Measurements from ENCODE around the gene PCBP2.
A peak's percentile ranks its signal among the peaks of the same experiment; 100 is the strongest.
"Not testable (repeated sequence)": the region's sequence is repeated elsewhere in the genome, so short reads cannot be mapped to it uniquely, and the experiment has no call there.

PCBP2 gene

DNA sequence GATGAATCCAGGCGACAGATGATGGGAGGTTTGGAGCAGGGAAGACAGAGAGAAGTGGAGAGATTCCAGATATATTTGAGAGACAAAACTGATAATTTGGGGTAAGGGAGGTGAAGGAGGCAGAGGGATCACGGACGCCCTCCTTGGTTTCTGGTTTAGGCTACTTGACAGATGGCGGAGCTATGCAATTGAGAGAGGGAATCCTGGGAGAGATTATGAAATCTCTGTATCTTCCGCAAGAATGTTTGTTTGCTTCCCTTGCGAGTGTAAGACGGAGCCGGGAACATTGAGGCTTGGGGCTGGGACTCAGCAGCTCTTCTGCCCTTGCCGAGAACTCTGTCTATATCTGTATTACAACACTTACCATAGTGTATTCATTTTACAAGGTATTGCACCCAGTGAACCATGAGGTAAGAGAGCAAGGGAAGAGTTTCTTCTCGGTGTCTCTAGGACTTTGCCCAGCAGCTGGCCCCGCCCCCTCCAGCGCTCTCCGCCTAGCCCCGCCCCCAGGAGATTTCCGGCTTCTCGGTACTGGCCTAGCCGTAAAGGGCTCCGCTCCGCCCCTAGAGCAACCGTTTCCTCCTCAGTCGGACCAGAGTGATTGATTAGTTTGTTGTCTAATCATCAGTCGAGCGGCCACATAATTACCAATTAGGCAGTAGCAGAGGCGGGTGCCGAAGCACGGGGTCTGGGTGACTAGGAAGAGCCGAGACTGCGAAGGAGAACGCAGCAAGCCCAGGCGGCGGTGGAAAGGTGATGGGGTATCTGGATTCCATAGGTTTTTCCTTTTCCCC is 10.7 kb upstream of the PCBP2 start, which contains the start of gene PRR13:
Gene PRR13 (plus strand): TSS at position 695 of the 794 bp plus-strand sequence. CDS start 981 bp downstream, outside the sequence.
- DNase-seq (ENCODE audit: low read depth in 2 of 2): peak; percentile 98 to 99

DNA sequence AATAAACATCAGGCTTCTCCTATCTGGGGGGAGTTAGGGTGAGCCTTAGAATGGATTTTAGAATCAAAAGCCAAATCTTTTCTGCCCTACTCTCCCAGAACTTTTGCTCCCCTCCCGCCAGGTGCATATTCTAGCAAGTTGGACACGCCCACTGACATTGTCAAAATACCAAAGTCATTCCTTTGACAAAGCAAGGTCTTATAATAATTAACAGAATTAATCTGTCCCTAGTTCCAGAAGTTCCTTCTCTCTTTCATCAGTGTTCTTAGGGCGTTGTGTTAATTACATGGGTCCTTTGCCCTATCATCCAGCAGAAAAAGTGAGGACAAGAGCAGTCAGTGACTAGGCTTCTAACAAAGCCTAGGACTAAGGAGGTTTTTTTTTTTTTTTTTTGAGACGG is 7.9 kb upstream of the PCBP2 start:
- DNase-seq (ENCODE audit: low read depth in 2 of 2): no peak

DNA sequence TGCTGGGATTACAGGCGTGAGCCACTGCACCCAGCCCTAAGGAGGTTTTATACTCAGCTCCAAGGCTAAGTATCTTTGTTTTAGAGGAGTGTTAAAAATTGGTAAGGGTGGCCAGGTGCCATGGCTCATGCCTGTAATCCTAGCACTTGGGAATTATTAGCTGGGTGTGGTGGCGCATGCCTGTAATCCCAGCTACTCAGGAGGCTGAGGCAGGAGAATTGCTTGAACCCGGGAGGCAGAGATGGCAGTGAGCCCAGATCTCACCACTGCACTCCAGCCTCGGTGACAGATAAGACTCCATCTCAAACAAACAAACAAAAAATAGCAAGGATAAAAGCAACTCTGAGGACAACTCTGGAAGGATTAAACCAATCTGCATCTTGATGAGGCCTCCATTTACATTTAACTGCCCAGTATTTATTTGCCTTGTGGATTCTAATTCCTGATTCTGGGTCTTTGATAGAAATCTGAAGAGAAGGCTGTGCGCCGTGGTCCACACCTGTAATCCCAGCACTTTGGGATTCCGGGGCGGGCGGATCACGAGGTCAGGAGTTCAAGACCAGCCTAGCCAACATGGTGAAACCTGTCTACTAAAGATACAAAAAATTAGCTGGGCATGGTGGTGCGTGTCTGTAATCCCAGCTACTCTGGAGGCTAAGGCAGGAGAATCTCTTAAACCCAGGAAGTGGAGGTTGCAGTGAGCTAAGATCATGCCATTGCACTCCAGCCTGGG is 7.1 kb upstream of the PCBP2 start:
- DNase-seq (ENCODE audit: low read depth in 2 of 2): not testable (repeated sequence)

DNA sequence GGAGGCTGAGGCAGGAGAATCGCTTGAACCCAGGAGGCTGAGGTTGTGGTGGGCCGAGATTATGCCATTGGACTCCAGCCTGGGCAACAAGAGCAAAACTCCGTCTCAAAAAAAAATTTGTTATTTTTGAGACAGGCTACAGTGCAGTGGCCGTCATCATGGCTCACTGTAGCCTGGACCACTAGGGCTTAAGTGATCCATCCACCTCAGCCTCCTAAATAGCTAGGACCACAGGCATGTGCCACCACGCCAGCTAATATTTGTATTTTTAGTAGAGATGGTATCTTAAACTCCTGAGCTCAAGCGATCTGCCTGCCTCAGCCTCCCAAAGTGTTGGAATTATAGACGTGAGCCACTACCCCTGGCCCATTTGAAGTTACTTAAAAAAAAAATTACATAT is 966 bp upstream of the PCBP2 start:
- no peak for DNase-seq (ENCODE audit: low read depth in 2 of 2)

DNA sequence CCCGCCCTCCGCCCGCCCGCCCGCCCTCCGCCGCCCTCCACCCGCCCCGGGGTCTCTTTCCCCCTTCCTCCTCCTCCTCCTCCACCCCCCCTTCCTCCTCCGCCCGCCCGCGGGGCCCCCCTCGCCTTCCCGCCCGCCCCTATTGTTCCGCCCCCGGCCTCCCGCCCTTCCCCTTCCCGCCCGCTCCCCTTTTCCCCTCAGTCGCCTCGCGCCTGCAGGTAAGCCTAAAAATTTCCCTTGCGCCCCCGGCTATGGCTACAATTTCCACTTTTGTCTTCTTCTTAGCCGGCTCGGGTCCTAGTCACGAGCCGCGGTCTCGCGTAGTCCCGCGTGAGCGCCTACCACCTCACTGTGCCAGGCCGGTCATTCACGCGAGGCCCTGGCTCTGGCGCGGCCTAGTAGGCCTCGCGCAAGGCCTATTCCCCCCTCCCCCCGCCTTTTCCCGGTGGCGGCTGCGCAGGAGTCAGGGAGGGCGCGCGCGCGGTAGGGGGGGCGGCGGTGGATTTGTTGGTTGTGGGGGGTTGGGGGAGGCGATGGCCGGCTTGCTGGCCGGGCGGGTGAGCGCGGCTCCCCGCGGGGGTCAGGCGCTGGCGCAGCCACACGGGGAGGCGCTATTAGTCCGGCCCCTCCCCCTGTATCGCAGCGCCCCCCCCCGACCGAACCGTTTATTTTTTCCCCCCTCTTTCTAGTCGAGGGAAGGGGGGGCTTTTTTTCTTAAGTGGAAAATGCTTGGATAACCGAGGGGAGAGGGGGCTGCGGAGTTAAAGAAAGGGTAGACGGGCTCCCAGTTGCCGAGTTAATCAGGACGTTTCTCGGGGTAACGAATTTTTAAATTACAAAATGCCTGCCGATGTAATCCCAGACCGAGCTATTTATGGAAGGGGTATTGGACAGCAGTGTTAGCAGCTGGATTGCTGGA is 516 bp downstream of the PCBP2 start:
- peak; percentile 64 to 69 for DNase-seq (ENCODE audit: low read depth in 2 of 2)

DNA sequence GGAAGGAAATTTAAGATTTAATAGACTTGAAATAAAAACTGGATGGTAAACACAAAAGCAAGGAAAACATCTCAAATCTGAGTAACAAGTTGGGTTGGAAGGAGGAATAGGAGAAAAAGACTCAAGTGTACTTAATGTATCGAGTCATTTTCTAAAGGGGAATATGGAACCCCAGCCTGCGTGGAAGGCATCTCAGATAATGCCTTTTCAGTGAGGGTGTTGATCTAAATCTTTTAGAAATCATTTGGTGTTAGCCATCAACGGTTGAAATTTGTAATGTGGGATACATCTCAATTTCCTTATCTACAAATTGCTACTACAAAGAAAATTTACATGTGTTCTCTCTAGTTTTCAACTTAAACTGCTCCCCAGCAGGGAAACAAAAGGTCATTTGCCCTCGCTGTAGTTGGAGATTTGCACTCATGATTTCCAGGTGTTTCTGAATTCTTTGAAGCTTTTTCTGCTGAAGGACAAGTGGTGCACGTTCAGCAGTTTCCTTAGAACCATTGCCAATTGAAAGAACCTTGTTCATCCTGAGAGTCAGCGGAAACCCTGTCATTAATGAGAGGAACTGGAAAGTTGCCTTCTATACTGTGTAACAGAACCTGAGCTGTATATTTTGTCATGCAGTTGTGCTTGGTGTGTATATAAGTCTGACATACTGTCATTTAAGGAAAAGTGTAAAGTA is 2.2 kb downstream of the PCBP2 start:
- DNase-seq (ENCODE audit: low read depth in 2 of 2): no peak

DNA sequence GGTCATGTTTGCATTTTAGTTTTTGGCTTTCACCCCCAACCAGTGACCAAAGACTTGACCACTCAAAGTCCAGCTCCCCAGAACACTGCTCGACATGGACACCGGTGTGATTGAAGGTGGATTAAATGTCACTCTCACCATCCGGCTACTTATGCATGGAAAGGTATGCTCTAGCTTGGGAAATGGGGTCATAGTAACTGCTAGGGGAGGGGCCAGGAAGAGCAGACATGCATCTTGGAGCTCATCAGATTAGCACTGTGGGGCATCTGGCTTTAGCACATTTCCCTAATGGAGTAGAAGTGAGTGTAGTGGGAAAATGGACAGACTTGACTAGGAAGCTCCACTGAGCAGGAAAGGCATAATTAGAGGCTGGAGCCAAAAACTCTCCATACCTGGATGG is 2.8 kb downstream of the PCBP2 start:
- DNase-seq (ENCODE audit: low read depth in 2 of 2): no peak

DNA sequence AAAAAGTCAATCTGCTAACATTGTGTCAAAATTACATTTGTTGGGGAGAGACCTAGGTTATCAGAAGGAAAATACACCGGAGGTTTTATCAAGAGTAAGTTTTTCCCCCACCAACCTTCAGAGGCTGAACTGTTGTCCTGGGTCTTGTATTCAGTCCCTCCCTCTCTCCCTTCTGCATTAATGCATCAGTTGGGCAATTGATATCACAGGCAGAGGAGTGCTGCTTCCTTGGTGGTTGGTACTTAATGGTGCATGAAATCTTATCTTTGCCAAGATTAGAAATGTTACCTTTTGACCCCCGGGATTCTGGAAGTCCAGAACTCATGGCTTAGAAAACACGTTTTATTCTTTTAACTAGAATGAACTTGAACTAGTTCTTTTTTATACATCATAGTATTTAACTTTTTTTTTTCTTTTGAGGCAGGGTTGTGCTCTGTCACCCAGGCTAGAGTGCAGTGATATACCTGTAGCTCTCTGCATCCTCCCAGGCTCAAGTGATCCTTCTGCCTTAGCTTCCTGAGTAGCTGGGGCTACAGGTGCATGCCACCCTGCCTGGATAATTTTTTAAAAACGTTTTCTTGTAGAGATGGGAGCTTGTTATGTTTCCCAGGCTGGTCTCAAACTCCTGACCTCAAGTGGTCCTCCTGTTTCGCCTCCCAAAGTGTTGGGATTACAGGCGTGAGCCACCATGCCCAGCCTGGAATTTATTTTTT is 4.9 kb downstream of the PCBP2 start:
- DNase-seq (ENCODE audit: low read depth in 2 of 2): no peak

DNA sequence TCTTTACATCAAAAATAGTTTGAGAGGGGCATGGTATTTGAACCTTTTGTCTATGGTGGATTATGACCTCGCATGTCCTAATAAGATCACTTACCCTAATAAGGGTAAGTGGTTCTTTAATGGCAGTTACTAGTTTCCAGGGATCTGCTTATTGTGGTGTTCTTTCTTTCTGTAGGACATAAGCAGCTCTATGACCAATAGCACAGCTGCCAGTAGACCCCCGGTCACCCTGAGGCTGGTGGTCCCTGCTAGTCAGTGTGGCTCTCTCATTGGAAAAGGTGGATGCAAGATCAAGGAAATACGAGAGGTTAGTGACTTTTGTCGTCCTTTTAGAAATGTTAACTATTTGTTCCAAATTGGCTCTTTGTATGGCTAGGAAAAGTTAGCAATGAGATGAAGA is 7.2 kb downstream of the PCBP2 start:
- no peak for DNase-seq (ENCODE audit: low read depth in 2 of 2)

DNA sequence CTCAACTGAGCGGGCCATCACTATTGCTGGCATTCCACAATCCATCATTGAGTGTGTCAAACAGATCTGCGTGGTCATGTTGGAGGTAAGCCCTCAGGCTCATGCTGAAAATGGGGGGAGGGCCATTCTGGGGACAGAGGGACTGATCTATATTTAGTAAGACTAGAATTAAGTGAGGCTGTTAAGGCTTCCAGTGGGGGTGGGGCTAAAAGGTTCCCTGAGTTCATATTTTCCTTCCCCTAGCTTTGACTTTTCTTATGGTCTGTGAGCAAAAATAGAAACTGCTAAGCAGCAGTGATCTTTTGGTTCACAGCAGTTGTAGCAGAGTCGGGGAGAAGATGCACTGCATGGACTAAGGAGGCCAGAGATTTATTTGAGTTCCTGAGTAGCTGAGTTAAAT is 9.2 kb downstream of the PCBP2 start:
- no peak for DNase-seq (ENCODE audit: low read depth in 2 of 2)

DNA sequence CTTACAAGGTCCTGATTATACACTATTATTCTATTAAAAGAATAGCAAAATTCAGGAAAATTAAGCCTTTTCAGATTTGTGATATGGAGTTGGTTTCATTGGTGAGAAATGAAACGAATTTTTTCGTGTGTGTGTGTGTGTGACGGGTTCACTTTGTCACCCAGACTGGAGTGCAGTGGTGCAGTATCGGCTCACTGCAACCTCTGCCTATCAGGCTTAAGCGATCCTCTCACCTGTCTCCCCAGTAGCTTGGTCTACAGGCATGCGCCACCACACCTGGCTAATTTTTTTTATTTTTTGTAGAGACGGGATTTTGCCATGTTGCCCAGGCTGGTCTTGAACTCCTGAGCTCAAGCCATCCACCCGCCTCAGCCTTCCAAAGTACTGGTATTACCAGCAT is 9.7 kb downstream of the PCBP2 start:
- DNase-seq (ENCODE audit: low read depth in 2 of 2): no peak

DNA sequence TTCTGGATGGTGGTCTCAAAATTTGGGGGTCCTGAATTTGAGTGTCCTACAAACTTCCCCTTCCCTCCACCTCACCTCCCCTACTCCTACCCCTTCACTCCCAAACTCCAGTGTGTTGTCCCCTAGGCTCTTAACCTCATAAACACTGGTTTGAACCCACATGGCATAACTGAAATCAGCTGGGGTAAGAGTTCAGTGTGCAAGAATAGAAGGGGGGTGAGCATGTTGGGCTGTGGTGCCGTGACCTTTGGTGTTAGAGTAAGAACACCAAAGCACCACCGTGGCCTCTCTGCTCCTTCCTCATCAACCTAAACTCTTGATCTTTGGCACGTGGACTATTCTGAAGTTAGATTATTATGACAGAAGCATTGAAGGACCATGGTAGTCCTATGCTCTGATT is 11.0 kb downstream of the PCBP2 start:
- DNase-seq (ENCODE audit: low read depth in 2 of 2): no peak

DNA sequence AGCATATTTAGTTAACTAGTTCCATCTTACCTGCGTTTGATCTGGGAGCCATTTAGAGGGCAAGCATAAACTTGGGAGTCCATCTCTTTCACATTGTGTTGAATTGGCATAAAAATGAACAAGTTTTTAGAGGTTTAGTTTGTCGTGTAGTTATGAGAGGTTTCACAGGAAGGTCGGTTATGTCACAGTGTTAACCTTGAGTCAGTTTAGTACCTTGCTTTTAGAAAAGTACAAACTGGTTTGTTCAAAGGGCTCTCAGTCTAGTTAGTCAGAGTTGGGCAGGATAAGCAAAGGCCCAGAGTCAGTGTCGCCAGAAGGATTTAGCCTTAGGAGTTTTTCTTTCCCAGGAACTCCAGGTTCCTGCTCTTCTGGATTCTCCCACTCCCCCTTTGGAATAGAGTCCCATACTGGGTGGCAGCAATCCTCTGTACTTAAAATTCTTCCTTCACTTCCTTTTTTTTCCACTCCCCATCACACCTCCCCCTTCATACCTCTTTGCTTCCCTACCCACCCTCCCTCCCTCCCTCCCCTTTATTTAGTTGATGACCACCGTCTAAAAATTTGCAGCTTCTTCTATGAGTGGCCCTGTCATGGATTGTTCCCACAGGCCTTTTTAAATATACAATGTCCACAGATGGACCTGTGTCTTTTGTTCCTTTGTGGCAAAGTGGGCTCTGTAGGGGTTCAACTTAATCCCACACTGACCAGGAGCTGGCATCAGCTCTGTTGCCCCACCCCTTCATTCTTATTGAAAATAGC is 12.1 kb downstream of the PCBP2 start:
- no peak for DNase-seq (ENCODE audit: low read depth in 2 of 2)

DNA sequence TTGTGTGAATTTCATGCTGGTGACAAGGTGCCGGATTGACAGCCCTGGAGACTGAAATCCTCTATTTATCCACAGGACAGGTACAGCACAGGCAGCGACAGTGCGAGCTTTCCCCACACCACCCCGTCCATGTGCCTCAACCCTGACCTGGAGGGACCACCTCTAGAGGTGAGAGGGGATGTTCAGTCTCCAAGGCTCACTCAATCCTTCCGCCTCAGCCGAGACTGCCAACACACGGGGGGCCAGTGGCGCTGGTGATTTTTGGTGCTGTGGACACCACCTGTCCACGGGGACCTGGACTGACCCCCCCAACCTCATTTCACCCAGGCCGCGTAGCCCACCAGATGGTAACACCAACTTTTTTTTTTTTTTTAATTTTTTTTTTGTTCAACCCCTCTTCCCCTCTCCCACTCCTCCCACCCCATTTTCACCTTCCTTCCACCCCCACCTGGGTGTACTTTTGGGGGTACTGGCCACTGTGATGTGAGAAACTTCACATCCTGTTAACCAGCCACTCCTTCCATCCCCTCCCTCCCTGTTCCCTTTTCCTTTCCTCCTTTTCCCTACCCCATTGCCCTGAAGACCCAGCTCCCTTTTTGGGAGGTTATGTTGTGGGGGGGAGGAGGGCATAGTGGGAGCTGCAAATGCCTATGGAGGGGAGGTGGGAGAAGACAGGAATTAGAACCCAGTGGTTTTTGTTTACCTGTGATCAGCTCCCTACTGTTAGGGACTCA is 12.9 kb downstream of the PCBP2 start:
- DNase-seq (ENCODE audit: low read depth in 2 of 2): no peak

DNA sequence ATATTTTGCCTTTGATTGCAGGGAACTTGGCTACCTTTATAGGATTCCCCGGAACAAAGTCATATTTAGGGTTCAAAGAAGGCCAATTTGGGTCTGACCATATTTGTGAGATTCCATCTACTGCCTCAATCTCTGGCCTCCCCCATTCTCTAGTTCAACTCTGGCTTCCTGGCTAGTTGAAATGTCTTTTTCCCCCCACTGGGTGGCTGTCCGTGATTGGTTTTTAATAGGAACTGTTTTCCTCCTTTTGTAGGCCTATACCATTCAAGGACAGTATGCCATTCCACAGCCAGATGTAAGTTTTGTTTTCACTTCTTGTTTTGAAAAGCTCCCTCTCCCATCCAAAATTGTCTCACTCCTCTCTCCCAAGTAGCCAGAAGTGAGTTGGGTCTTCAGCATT is 13.8 kb downstream of the PCBP2 start:
- no peak for DNase-seq (ENCODE audit: low read depth in 2 of 2)

DNA sequence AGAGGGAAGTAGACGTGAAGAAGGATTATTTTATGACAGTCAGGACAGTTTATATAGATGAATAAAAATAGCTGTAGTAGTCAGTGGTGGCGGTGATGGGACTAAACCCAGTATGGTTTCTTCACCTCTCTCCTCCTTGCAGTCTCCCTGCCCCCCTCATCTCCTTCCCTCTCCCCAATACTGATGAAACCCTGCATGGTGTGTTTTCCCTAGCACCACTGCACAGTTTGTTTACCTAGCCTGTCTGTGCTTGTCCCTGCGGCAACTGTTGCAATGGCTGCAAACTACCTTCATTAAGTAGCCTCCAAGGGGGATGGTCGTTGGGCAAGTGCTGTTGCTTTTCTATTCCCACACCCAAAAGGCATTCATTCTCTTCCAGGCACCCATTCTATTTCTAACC is 14.7 kb downstream of the PCBP2 start:
- DNase-seq (ENCODE audit: low read depth in 2 of 2): no peak

DNA sequence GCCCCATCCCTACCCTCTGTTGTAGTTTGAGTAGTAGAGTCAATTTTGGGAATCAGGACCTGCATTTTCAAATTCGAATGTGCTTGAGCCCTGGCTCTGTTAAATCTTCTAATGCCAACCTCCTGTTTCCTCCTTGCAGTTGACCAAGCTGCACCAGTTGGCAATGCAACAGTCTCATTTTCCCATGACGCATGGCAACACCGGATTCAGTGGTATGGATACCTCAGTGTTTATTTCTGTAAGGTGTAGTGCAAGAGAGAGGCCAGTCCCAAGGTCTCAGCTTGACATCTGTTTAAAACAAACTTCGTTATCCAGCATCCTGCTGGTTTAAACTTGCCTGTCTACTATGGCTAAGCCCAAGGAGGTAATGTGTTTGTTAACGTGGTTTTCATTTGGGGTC is 15.2 kb downstream of the PCBP2 start:
- no peak for DNase-seq (ENCODE audit: low read depth in 2 of 2)

DNA sequence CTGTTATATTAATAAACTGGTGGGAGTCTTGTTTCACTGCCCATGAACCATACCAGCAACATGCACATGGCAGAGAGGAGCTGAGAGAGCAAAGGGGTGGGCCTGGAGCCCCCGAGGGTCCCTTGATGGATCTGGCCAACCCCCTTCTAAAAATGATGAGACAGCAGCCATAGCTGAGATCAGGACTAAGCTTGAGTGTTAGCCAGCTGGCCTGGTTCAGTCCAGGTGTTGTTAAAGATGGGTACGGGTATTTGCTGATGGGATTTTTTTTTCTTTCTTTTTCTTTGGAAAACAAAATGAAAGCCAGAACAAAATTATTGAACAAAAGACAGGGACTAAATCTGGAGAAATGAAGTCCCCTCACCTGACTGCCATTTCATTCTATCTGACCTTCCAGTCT is 16.0 kb downstream of the PCBP2 start:
- no peak for DNase-seq (ENCODE audit: low read depth in 2 of 2)

DNA sequence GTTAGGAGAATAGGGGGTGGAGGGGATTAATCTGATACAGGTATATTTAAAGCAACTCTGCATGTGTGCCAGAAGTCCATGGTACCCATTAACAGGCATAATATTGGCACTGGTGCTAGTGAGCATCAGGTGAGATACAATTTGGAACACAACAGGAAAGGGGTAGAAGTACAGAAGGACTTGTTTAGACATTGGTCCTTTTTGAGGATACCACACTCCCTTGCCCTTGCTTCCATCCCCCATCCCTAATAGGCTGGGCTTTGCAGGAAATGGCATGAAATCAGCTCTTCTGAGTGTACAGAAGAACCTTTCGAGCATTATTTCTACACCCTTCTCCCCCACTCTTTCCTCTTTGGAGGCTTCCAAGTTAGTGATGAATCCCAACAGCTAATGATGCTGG is 16.4 kb downstream of the PCBP2 start:
- no peak for DNase-seq (ENCODE audit: low read depth in 2 of 2)

Measured in stimulated activated CD4-positive, alpha-beta T cell treated with anti-CD3 and anti-CD28 coated beads, Interleukin-1b, Interleukin-23, amount 100 ng/mL, for 4 hours (primary cell).